GM19463 (cell line): ENCODE results near the gene RCE1.
A peak's percentile ranks its signal among the peaks of the same experiment; 100 is the strongest.

ENCODE experiments used
- ATAC-seq: cut with Tn5 transposase; IDR thresholded peaks from one replicate; pipeline ENCODE4 v1.9.1; 2021; ENCODE audit warnings: mild to moderate bottlenecking, moderate library complexity; ENCODE audit not compliant: unreplicated experiment

RCE1 gene

DNA sequence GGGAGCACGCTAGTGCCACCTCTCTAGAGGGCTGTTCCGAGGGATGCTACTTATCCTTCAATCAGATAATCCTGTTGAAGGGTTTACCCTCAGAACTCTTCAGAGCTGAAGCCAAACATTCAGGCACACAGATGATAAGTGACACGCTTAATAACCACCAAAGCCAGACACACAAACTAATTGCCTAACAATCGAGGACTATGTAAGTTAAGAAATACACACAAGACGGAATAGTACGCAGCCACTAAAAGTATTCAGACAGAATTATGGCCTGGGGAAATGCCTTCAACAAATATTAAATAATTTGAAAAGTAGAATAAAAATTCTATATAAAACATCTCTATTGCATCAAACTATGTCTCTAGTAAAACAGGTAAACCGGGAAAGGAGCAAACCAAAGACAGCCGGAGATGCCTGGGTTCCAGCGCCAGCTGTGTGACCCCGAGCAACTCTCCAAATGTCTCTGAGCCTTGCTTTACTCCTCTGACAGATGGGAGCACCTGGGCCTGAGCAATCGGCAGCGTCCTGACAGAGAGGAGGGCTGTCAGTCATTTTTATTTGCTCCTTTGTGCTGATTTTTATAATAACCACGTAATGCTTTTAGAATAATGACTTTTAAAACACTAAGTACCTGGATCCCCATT is 25.0 kb downstream of the RCE1 start:
- no peak for ATAC-seq

DNA sequence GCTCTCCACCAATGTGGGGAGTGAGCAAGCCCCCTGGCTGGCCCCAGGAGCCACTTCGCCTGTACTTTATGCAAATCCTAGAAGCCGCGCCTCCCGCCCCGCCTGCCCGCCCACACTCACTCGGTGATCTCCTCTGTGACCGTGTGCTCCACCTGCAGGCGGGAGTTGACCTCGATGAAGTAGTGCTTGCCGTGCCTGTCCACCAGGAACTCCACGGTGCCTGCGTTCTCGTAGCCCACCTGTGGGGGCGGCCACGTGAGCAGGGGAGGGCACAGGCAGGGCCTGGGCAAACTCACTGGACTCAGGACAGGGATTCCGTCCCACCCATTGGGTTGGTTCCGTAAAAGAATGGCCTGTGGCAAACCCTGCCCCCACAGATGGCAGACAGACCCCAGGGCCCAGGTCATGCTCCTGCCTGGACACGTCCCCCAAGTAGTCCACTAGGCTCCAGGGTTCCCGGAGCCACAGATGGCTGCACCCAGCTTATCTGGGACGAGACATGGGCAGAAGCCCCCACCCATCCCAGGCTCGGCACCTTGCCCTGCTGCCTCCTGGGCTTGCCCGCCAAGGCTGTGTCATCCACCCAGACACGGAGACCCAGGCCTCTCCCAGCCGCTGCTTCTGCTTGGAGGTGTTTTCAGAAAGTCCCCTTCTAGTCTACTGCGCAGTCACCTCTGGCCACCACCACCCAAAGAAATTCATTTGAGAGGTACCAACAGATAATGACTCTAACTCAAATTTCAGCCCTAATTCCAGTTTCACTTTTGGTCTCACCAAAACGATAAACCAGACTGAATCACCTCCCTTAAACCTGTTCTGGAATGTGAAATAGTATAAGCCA is 25.7 kb downstream of the RCE1 start:
- peak; percentile 92 for ATAC-seq

DNA sequence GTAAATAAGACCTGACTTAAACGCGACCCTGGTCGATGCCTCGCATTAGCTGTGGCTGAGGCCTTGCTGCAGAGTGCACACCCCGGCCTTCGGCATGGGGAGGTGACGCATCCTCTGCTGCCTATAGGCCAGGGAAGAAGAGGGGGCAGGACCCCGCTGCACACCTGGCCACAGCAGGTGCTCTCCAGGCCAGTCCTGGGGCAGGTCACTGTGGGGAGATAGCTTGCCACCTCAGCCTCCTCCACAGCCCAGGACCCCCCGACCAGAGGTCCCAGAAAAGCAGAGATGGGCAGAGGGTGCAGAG is 26.3 kb downstream of the RCE1 start:
- no peak for ATAC-seq

GRCh38 chr11:66870131-66870530 is 26.9 kb downstream of the RCE1 start:
- ATAC-seq, result no peak

- no peak for ATAC-seq
These were observed 27.6 kb downstream of the RCE1 start for GRCh38 chr11:66870616-66871520.

- no peak for ATAC-seq
These were observed 28.3 kb downstream of the RCE1 start for GRCh38 chr11:66871521-66871901.

DNA sequence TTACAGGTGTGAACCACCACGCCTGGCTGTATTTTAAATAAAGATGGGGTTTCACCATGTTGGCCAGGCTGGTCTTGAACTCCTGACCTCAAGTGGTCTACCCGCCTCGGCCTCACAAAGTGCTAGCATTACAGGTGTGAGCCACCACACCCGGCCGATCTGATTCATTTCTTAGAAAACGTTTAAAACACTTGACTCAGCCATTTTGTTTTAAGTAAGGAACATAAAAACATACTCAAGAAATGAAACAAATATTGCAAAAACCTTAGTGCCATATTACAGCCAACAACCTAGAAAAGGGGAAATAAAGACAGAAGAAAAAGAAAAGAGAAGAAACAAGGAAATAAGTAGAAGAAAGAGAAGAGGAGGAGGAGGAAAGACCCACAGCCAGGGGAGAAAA is 31.0 kb downstream of the RCE1 start:
- ATAC-seq, result no peak

DNA sequence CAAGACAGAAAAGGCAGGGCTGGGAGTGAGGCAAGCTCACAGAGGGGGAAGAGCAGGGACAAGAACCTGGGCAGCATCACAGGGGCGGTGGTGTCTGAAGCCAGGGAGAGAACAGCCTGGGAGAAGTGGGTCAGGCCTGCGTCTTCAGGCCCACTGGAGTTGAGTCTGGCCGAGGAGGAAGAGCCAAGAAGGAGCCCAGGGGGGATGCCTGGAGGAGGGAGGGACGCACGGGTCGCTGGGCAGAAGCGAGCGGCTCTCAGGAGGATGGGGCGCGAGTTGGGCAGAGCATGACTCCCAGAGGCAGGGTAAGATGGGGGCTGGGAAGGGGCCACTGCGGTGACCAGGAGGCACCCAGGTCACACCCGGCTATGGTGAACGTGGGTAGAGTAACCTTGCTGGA is 32.1 kb downstream of the RCE1 start:
- no peak for ATAC-seq

DNA sequence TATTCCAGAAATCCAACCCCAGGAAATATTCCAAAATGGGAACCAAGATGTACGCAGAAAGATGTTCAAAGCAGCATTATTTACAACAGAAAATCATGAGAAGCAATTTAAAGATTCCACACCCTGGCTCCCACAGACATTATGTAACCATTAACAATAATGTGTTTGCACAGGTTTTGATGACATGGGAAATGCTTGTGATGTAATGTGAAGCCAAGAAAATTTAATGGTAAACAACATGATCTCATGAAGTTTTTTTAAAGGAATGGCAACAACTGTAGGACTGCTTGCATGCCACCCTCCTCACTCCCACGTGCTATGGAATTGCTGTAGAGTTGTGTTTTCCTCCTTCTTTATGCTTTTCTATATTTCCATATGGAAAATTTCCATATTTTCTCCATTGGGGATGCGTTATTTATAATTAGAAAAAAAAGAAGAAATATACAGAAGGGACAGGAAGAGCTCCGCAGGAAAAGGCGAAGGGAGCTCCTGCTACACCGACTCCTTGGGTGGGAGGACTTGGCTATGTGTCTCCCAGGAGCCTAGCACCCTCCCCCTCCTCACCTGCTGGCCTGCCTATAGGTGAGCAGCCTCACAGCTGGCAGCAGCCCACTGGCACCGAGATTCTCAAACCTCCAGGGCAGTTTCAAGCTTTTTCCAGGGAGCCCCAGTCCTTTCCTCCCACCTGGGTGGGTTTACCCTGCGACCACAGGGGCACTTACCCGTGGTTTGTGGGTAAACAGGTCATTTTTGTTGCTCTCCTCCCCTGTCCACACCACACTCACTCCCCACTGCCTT is 34.5 kb downstream of the RCE1 start:
- ATAC-seq, result no peak

GRCh38 chr11:66878474-66878873 is 35.2 kb downstream of the RCE1 start:
- no peak for ATAC-seq

GRCh38 chr11:66879000-66879399 is 35.8 kb downstream of the RCE1 start:
- no peak for ATAC-seq

DNA sequence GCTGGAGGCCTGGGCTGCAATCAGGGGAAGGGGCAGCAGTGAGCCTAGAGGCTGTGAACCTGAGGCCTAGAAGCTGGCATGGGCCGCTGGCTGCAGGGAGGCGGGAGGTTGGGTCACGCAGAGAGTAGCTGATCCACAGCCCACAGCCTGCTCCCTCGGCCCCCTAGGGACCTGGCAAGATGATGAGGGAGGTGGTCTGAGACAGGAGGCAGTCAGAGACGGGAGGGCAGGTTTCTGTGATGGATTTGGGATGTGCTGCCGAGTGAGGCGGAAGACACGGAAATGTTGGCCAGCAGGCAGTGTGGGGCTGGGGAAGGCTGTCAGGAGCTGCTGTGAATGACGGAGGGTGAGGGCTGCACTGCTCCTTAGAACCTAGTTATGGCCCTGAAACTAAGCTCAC is 36.3 kb downstream of the RCE1 start:
- no peak for ATAC-seq

DNA sequence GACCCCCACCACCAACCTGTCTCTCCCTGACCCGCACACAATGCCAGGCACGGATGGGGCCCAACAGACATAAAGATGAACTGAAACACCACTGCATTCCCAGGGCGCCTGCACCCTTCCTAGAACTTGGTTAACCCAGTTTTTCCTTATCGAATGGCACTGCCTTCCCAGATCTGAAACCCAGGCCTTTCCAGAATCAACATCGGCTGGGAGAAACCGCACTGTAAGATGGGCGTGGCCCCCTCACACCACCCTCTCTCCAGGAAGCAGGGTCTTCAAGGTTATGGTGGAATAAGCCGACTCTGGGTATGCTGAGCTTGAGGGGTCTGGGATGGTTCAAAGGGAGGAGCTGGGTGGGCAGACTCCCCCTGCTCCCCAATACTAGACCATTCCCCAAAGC is 36.8 kb downstream of the RCE1 start:
- ATAC-seq, result no peak

GRCh38 chr11:66880496-66881450 is 37.5 kb downstream of the RCE1 start:
- no peak for ATAC-seq

GRCh38 chr11:66881451-66881835 is 38.2 kb downstream of the RCE1 start:
- no peak for ATAC-seq

- ATAC-seq, result no peak
These were observed 38.7 kb downstream of the RCE1 start for GRCh38 chr11:66881927-66882452.

- ATAC-seq, result no peak
These were observed 39.3 kb downstream of the RCE1 start for GRCh38 chr11:66882561-66883015.

DNA sequence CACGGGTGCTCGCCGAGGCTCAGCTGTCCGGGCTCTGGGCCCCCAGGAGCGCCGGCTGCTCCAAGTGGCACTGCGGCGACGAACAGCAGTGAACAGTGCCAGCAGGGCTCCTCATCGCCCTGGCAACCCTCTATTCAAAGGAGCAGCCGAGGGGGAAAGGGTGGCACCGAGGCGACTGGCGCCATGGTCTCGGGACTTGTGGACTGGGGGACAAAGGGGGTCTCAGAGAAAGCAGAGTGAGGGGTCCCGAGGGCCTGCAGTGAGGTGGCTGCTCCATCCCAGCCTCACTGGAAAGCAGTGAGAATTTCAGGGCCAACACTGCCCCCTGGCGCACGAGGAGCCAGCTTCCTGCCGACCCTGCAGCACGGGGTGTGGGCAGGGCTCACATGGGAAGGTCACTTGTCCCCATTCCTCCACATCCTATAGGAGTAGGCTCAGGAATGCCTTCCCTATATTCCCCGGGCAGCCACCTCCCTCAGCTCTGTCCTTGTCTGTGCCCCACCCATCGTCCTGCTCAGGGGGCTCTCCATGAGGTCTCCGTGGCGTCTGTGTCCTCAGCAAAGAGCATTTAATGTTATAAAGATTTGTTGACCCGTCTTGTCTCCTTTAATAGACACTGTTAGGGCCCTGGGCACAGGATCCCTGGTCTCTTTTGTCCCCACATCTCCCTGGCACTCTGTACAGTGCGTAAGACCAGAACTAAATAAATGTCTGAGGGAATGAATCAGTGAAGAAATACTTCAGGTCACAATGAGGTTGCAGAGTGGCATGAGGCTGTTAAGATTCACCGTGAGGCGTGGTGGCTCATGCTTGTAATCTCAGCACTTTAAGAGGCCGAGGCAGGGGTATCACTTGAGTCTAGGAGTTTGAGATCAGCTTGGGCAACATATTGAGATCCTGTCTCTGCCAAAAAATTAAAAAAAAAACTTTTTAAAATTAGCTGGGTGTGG is 40.0 kb downstream of the RCE1 start:
- no peak for ATAC-seq
